PC-9 (cell line): ENCODE measurements around the gene RDH14.

Experiments
- CTCF ChIP-seq: fragments of 200-600 bp; sonication (generic); conservative IDR thresholded peaks from 2 replicates; pipeline ENCODE4 v1.6.1; 2017; ENCODE audit warnings: mixed run types, antibody characterized with exemption, mild to moderate bottlenecking, moderate library complexity
- EZH2 ChIP-seq: fragments of 200-600 bp; sonication (generic); IDR thresholded peaks from 2 replicates; pipeline ENCODE4 v1.8.0; 2017; ENCODE audit warnings: antibody characterized with exemption, low read depth

- TF ChIP-seq CTCF (no peak), EZH2 (no peak)
Observed at GRCh38 chr2:18536697-18537096, 23.8 kb downstream of the RDH14 start.
